H9 (cell line): ENCODE results near the gene TSG101. TPM values are rescaled to one million over a fixed set of nuclear protein-coding genes. Genes with fewer than 3 reads are reported as not detected.

Experiments used
- DNase-seq: peaks from one replicate; pipeline ENCODE4 v3.0.0-alpha.2; 2017
- H2AFZ ChIP-seq: one replicate; pipeline ENCODE4 v1.6.1; 2013; ENCODE audit warnings: mild to moderate bottlenecking, low read length, control low read depth, moderate library complexity
- H2AK5ac ChIP-seq: 2 replicates; pipeline ENCODE4 v1.6.1; 2013; ENCODE audit warnings: low read length, control low read depth, mixed read lengths; ENCODE audit not compliant: insufficient read length
- H2BK120ac ChIP-seq: one replicate; pipeline ENCODE4 v1.6.1; 2013; ENCODE audit warnings: low read depth, mild to moderate bottlenecking, low read length, control low read depth, inconsistent platforms; ENCODE audit not compliant: poor library complexity, severe bottlenecking
- H2BK12ac ChIP-seq: 2 replicates; pipeline ENCODE4 v1.6.1; 2013; ENCODE audit warnings: low read length, control low read depth, mixed read lengths, low read depth; ENCODE audit not compliant: insufficient read length
- H2BK15ac ChIP-seq: 2 replicates; pipeline ENCODE4 v1.6.1; 2013; ENCODE audit warnings: low read depth, low read length, control low read depth
- H2BK20ac ChIP-seq: one replicate; pipeline ENCODE4 v1.6.1; 2013; ENCODE audit warnings: low read depth, mild to moderate bottlenecking, low read length, control low read depth, inconsistent platforms; ENCODE audit not compliant: poor library complexity, severe bottlenecking
- H2BK5ac ChIP-seq: 2 replicates; pipeline ENCODE4 v1.6.1; 2013; ENCODE audit warnings: low read length, control low read depth, mixed read lengths; ENCODE audit not compliant: insufficient read length
- H3K14ac ChIP-seq: 2 replicates; pipeline ENCODE4 v1.6.1; 2013; ENCODE audit warnings: low read length, control low read depth; ENCODE audit not compliant: insufficient read depth
- H3K18ac ChIP-seq: 2 replicates; pipeline ENCODE4 v1.6.1; 2013; ENCODE audit warnings: low read depth, mild to moderate bottlenecking, mixed read lengths, low read length, control low read depth; ENCODE audit not compliant: insufficient read length
- H3K23ac ChIP-seq: 2 replicates; pipeline ENCODE4 v1.6.1; 2013; ENCODE audit warnings: low read length, control low read depth, mixed read lengths, low read depth; ENCODE audit not compliant: insufficient read length
- H3K23me2 ChIP-seq: 2 replicates; pipeline ENCODE4 v1.6.1; 2013; ENCODE audit warnings: low read depth, mild to moderate bottlenecking, mixed read lengths, low read length, control low read depth; ENCODE audit not compliant: insufficient read length, poor library complexity, severe bottlenecking
- H3K27ac ChIP-seq: 2 replicates; pipeline ENCODE4 v1.5.1; 2013; ENCODE audit warnings: low read length, control low read depth, mixed read lengths, low read depth; ENCODE audit not compliant: insufficient read length
- H3K27me3 ChIP-seq: 2 replicates; pipeline ENCODE4 v1.6.1; 2013; ENCODE audit warnings: low read length, control low read depth, inconsistent platforms; ENCODE audit not compliant: insufficient read depth
- H3K4ac ChIP-seq: 2 replicates; pipeline ENCODE4 v1.6.1; 2013; ENCODE audit warnings: low read depth, mild to moderate bottlenecking, control low read depth, inconsistent platforms, low read length, moderate library complexity
- H3K4me1 ChIP-seq: 2 replicates; pipeline ENCODE4 v1.6.1; 2013; ENCODE audit warnings: low read length, control low read depth, inconsistent platforms; ENCODE audit not compliant: insufficient read depth
- H3K4me2 ChIP-seq: 2 replicates; pipeline ENCODE4 v1.6.1; 2013; ENCODE audit warnings: low read length, control low read depth, mixed read lengths; ENCODE audit not compliant: insufficient read length, insufficient read depth
- H3K56ac ChIP-seq: 2 replicates; pipeline ENCODE4 v1.6.1; 2013; ENCODE audit warnings: low read depth, mild to moderate bottlenecking, mixed read lengths, low read length, control low read depth; ENCODE audit not compliant: insufficient read length
- H3K79me1 ChIP-seq: 2 replicates; pipeline ENCODE4 v1.6.1; 2013; ENCODE audit warnings: low read depth, mild to moderate bottlenecking, moderate library complexity, low read length, control low read depth, inconsistent platforms; ENCODE audit not compliant: insufficient read depth, poor library complexity, severe bottlenecking
- H3K79me2 ChIP-seq: 2 replicates; pipeline ENCODE4 v1.6.1; 2013; ENCODE audit warnings: low read length, control low read depth, inconsistent platforms; ENCODE audit not compliant: insufficient read depth
- H3K9ac ChIP-seq: 2 replicates; pipeline ENCODE4 v1.6.1; 2013; ENCODE audit warnings: low read length, control low read depth, mixed read lengths; ENCODE audit not compliant: insufficient read length; ENCODE audit errors: extremely low read depth
- H3K9me3 ChIP-seq: one replicate; pipeline ENCODE4 v1.6.1; 2013; ENCODE audit warnings: low read depth, low read length, inconsistent platforms; ENCODE audit not compliant: control insufficient read depth
- H3T11ph ChIP-seq: one replicate; pipeline ENCODE4 v1.6.1; 2013; ENCODE audit warnings: mild to moderate bottlenecking, low read length, control low read depth, inconsistent platforms
- H4K20me1 ChIP-seq: one replicate; pipeline ENCODE4 v1.6.1; 2013; ENCODE audit not compliant: control insufficient read depth, insufficient read length, insufficient read depth
- H4K5ac ChIP-seq: 2 replicates; pipeline ENCODE4 v1.6.1; 2013; ENCODE audit warnings: low read depth, mild to moderate bottlenecking, mixed read lengths, low read length, control low read depth; ENCODE audit not compliant: insufficient read length
- H4K8ac ChIP-seq: replicated peaks from 2 replicates; pipeline ENCODE4 v1.6.1; 2013; ENCODE audit warnings: low read length, control low read depth, mixed read lengths, low read depth; ENCODE audit not compliant: insufficient read length
- H4K91ac ChIP-seq: 2 replicates; pipeline ENCODE4 v1.6.1; 2013; ENCODE audit warnings: low read depth, mild to moderate bottlenecking, moderate library complexity, mixed read lengths, low read length, control low read depth; ENCODE audit not compliant: insufficient read length
- H3K27ac Mint-ChIP-seq, 3 experiments: 2 replicates in 2 of 3; 3 replicates in 1 of 3; pipeline ENCODE4 v1.8.0; 2020 to 2021; ENCODE audit warnings: mixed read lengths in 3 of 3, mild to moderate bottlenecking in 1 of 3, moderate library complexity in 1 of 3
- H3K27me3 Mint-ChIP-seq: 2 replicates; pipeline ENCODE4 v1.8.0; 2021; ENCODE audit warnings: low read depth, mild to moderate bottlenecking, moderate library complexity, mixed read lengths
- H3K36me3 Mint-ChIP-seq, 3 experiments: 2 replicates in 2 of 3; 3 replicates in 1 of 3; pipeline ENCODE4 v1.8.0; 2020 to 2021; ENCODE audit warnings: low read depth in 3 of 3, mixed read lengths in 3 of 3; ENCODE audit not compliant: insufficient read depth in 1 of 3
- H3K4me1 Mint-ChIP-seq, 2 experiments: 2 replicates each; pipeline ENCODE4 v1.8.0; 2020; ENCODE audit warnings: mixed read lengths in 2 of 2
- H3K4me3 Mint-ChIP-seq, 2 experiments: 2 replicates in 1 of 2; 3 replicates in 1 of 2; pipeline ENCODE4 v1.8.0; 2020 to 2021; ENCODE audit warnings: mild to moderate bottlenecking in 2 of 2, mixed read lengths in 2 of 2, moderate library complexity in 1 of 2
- H3K9me3 Mint-ChIP-seq, 2 experiments: 2 replicates in 1 of 2; 3 replicates in 1 of 2; pipeline ENCODE4 v1.8.0; 2020; ENCODE audit warnings: mild to moderate bottlenecking in 2 of 2, mixed read lengths in 2 of 2, moderate library complexity in 1 of 2
- total RNA-seq: library from RNA; stranded (reverse); gene quantifications from 2 replicates; pipeline ENCODE4 v1.2.1, GENCODE V29; 2021
- TF ChIP-seq, protein P1 (sequence below): fragments of 200-600 bp; sonication (generic); conservative IDR thresholded peaks from 3 replicates; pipeline ENCODE4 v1.8.0; 2021; ENCODE audit warnings: antibody characterized with exemption, mild to moderate bottlenecking

Gene TSG101
- total RNA-seq, 1 experiment from 2014 or later = 50.3 TPM

DNA sequence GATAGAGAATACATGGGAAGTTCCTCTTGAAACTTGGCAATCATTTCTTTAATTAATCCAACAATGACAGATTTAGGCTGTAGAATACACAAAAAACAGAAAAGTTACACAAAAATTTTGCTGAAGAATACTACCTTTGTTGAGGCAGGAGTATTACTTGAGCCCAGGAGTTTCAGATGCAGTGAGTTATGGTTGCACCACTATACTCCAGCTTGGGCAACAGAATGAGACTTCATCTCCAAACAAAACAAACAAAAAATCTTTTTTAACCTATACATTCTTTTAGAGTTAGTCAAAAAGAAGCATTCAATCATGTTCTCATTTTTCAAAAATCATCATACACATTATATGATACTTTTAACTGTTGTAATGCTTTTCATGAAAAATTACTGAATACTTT is 39.7 kb upstream of the TSG101 start:
- H2BK15ac ChIP-seq = no peak overlapping the region
- H2BK20ac ChIP-seq = no peak overlapping the region
- no peak overlapping the region for H3T11ph ChIP-seq
- Mint-ChIP-seq H3K4me3 (no peak overlapping the region), H3K27ac (no peak overlapping the region), H3K36me3 (peaks cover 0 to 4% (median 4%) of the 10 kb centered on the region in 3 experiments; a peak in 5 of 7 replicates), H3K4me1 (peaks cover 6 to 7% of the 10 kb centered on the region in 2 experiments; a peak in 2 of 4 replicates), H3K27me3 (no peaks in the 10 kb centered on the region), H3K9me3 (no peaks in the 10 kb centered on the region)
- H2AFZ ChIP-seq = no peak overlapping the region
- H4K8ac ChIP-seq = no peak overlapping the region
- no peaks in the 10 kb centered on the region for H3K79me2 ChIP-seq
- no peak overlapping the region for H3K14ac ChIP-seq
- no peak overlapping the region for H4K5ac ChIP-seq
- H3K23me2 ChIP-seq = no peaks in the 10 kb centered on the region
- H3K79me1 ChIP-seq = no peaks in the 10 kb centered on the region
- no peak overlapping the region for H3K27ac ChIP-seq
- no peak overlapping the region for H3K4ac ChIP-seq
- H2AK5ac ChIP-seq = no peak overlapping the region
- no peak overlapping the region for H3K18ac ChIP-seq
- no peak for DNase-seq
- no peak overlapping the region for H4K91ac ChIP-seq
- H3K4me2 ChIP-seq = no peak overlapping the region
- H2BK5ac ChIP-seq = no peak overlapping the region
- H3K27me3 ChIP-seq = no peaks in the 10 kb centered on the region
- H3K4me1 ChIP-seq = no peaks in the 10 kb centered on the region
- TF ChIP-seq, protein P1, sequence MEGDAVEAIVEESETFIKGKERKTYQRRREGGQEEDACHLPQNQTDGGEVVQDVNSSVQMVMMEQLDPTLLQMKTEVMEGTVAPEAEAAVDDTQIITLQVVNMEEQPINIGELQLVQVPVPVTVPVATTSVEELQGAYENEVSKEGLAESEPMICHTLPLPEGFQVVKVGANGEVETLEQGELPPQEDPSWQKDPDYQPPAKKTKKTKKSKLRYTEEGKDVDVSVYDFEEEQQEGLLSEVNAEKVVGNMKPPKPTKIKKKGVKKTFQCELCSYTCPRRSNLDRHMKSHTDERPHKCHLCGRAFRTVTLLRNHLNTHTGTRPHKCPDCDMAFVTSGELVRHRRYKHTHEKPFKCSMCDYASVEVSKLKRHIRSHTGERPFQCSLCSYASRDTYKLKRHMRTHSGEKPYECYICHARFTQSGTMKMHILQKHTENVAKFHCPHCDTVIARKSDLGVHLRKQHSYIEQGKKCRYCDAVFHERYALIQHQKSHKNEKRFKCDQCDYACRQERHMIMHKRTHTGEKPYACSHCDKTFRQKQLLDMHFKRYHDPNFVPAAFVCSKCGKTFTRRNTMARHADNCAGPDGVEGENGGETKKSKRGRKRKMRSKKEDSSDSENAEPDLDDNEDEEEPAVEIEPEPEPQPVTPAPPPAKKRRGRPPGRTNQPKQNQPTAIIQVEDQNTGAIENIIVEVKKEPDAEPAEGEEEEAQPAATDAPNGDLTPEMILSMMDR = no peak
- no peak overlapping the region for H2BK12ac ChIP-seq
- no peaks in the 10 kb centered on the region for H3K9me3 ChIP-seq
- no peaks in the 10 kb centered on the region for H4K20me1 ChIP-seq
- H3K56ac ChIP-seq = no peak overlapping the region
- no peak overlapping the region for H2BK120ac ChIP-seq
- no peak overlapping the region for H3K23ac ChIP-seq
- no peak overlapping the region for H3K9ac ChIP-seq
